HepG2 (cell line): Measurements from ENCODE around the gene MPST.

Experiments
- CHD4 ChIP-seq: fragments of 200-600 bp; sonication (generic); IDR thresholded peaks from 2 replicates; pipeline ENCODE4 v1.7.0; 2017; ENCODE audit warnings: mild to moderate bottlenecking, low read length, borderline replicate concordance
- CTCF ChIP-seq: sonication (generic); formaldehyde crosslinking; IDR thresholded peaks from 2 replicates; pipeline ENCODE4 v1.5.0; 2020; ENCODE audit warnings: mild to moderate bottlenecking, missing genetic modification reagents, moderate library complexity
- FOXA1 ChIP-seq, 2 experiments: fragments of 450-650 bp in 1 of 2; sonication (generic) in 1 of 2; formaldehyde crosslinking in 1 of 2; IDR thresholded peaks; 2 replicates each; pipeline versions ENCODE4 v1.4.0 to v1.6.1; 2016 to 2020; ENCODE audit warnings: missing genetic modification reagents in 1 of 2
- GABPA ChIP-seq, 2 experiments: IDR thresholded peaks; 2 replicates each; pipeline ENCODE4 v1.6.1; 2011 to 2016; ENCODE audit warnings: low read depth in 2 of 2, low read length in 1 of 2, missing biosample characterization in 1 of 2, missing genetic modification characterization in 1 of 2
- KAT7 ChIP-seq: IDR thresholded peaks from 2 replicates; pipeline ENCODE4 v1.6.1; 2018; ENCODE audit warnings: borderline replicate concordance, missing compliant biosample characterization
- POLR2AphosphoS5 ChIP-seq: IDR thresholded peaks from 2 replicates; pipeline ENCODE4 v1.6.1; 2012; ENCODE audit warnings: low read depth, low read length
- SNAPC5 ChIP-seq: sonication (generic); formaldehyde crosslinking; IDR thresholded peaks from 2 replicates; pipeline ENCODE4 v1.8.1; 2023; ENCODE audit warnings: mild to moderate bottlenecking, missing genetic modification reagents, borderline replicate concordance
- UBTF ChIP-seq: sonication (generic); formaldehyde crosslinking; IDR thresholded peaks from 2 replicates; pipeline ENCODE4 v1.4.0; 2020; ENCODE audit warnings: mild to moderate bottlenecking, missing genetic modification reagents
- ZFP37 ChIP-seq: sonication (generic); formaldehyde crosslinking; IDR thresholded peaks from 2 replicates; pipeline ENCODE4 v1.4.0; 2020; ENCODE audit warnings: missing genetic modification reagents, borderline replicate concordance
- ZNF232 ChIP-seq: sonication (generic); formaldehyde crosslinking; IDR thresholded peaks from 2 replicates; pipeline ENCODE4 v1.4.0; 2020; ENCODE audit warnings: missing genetic modification reagents, borderline replicate concordance
- TF ChIP-seq, protein P1 (sequence below): sonication (generic); formaldehyde crosslinking; IDR thresholded peaks from 2 replicates; pipeline ENCODE4 v1.4.0; 2020; ENCODE audit warnings: missing genetic modification reagents

DNA sequence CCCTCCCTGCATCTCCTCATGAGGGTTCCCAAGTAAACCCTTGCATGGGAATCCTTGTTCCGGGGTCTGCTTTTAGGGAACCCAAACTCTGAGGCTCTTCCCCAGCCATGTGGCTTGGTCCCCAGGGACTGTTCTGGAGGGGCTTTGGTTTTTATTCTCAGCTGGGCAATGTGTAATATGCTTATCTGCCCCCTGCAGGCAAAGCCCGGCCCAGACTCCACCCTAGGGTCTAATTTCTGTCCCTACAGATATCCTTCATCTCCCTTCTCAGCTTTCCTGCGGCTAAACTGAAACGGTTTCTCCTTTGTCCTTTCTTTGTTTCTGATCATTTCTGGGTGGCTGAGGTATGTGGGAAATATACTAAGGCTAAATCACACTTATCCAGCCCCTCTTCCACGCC lies 37.4 kb upstream of the MPST start:
- TF ChIP-seq FOXA1 (IDR thresholded peaks at IDR 0.05): no peak
- no peak for TF ChIP-seq FOXA1 (CRISPR knock-in tag; IDR thresholded peaks at IDR 0.05)
- TF ChIP-seq SNAPC5 (CRISPR knock-in tag): no peak
- no peak for TF ChIP-seq KAT7
- no peak for TF ChIP-seq ZNF232 (CRISPR knock-in tag)
- TF ChIP-seq CHD4: no peak
- TF ChIP-seq ZFP37 (CRISPR knock-in tag): no peak
- no peak for TF ChIP-seq GABPA (IDR thresholded peaks at IDR 0.05; ENCODE audit: low read depth, low read length)
- TF ChIP-seq GABPA (CRISPR knock-in tag; IDR thresholded peaks at IDR 0.05; ENCODE audit: low read depth): no peak
- TF ChIP-seq CTCF (CRISPR knock-in tag): peak; percentile 9; the same call in 1 of the 2 replicates
- TF ChIP-seq UBTF (CRISPR knock-in tag): no peak
- no peak for TF ChIP-seq POLR2AphosphoS5
- TF ChIP-seq, protein P1, sequence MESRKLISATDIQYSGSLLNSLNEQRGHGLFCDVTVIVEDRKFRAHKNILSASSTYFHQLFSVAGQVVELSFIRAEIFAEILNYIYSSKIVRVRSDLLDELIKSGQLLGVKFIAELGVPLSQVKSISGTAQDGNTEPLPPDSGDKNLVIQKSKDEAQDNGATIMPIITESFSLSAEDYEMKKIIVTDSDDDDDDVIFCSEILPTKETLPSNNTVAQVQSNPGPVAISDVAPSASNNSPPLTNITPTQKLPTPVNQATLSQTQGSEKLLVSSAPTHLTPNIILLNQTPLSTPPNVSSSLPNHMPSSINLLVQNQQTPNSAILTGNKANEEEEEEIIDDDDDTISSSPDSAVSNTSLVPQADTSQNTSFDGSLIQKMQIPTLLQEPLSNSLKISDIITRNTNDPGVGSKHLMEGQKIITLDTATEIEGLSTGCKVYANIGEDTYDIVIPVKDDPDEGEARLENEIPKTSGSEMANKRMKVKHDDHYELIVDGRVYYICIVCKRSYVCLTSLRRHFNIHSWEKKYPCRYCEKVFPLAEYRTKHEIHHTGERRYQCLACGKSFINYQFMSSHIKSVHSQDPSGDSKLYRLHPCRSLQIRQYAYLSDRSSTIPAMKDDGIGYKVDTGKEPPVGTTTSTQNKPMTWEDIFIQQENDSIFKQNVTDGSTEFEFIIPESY (CRISPR knock-in tag): no peak
